Measurements from ENCODE around the gene AGPAT3. TPM values are rescaled to one million over a fixed set of nuclear protein-coding genes. Genes with fewer than 3 reads are reported as not detected.

Gene AGPAT3
- total RNA-seq, 4 donors from 2014 or later: 31.7 to 35.7 (median 33.0) TPM

DNA sequence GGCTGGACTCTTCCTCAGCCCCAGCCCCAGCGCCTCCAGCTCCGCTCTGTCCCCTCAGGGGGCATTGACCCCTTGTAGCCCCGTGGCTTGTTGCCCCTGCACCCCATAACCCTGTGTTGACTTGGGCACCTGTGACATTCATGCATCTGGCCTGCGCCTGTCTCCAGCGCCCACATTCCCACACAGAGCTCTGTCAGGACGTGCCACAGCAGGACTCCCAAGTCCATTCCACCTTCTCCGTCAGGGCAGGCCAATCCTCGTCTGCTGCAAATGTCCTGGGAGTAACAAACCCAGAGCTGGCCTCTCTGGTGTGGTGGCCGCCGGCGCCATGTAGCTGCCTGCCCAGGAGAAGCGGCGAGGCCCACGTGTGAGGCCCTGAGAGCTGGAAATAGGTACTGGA lies 60.6 kb downstream of the AGPAT3 start:
- no peak for DNase-seq
- TF ChIP-seq POLR2A (IDR thresholded peaks at IDR 0.05): no peak
- TF ChIP-seq, protein P1, sequence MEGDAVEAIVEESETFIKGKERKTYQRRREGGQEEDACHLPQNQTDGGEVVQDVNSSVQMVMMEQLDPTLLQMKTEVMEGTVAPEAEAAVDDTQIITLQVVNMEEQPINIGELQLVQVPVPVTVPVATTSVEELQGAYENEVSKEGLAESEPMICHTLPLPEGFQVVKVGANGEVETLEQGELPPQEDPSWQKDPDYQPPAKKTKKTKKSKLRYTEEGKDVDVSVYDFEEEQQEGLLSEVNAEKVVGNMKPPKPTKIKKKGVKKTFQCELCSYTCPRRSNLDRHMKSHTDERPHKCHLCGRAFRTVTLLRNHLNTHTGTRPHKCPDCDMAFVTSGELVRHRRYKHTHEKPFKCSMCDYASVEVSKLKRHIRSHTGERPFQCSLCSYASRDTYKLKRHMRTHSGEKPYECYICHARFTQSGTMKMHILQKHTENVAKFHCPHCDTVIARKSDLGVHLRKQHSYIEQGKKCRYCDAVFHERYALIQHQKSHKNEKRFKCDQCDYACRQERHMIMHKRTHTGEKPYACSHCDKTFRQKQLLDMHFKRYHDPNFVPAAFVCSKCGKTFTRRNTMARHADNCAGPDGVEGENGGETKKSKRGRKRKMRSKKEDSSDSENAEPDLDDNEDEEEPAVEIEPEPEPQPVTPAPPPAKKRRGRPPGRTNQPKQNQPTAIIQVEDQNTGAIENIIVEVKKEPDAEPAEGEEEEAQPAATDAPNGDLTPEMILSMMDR (IDR thresholded peaks at IDR 0.05): no peak
- WGBS, 2 donors: 62 to 66% methylated on average over 3 to 9 of the region's 14 CpGs

DNA sequence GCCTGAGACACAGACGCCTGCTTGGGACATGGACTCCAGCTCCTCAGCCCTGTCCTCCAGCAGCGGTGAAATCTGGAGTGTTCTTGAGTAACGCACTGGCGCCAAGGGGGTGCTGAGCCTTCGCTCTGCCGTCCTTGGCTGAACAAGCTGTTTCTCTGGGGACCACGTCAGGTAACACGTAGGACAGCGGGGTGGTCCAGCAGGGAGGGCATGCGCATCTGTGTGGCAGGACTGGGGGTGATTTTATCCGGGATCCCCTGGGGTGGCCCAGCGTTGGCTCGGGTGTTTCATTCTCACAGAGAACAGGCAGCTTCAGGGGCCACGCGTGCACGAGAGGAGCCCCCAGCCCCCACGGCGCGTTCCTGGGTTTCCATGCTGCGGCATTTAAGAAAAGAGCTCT lies 61.2 kb downstream of the AGPAT3 start:
- 86 to 100% methylated on average over 2 to 14 of the region's 20 CpGs for WGBS, 2 donors
- H3K4me1 ChIP-seq: peaks cover 42 to 89% (median 59%) of the 10 kb centered on the region in 3 donors
- no peak for TF ChIP-seq POLR2A (IDR thresholded peaks at IDR 0.05)
- TF ChIP-seq, protein P1 (IDR thresholded peaks at IDR 0.05): no peak
- no peak for DNase-seq
- no peaks in the 10 kb centered on the region for H3K27me3 ChIP-seq
- intact Hi-C loops (cut with DNase I): no loop called here
- no peak overlapping the region for H3K27ac ChIP-seq
- no peaks in the 10 kb centered on the region for H3K9me3 ChIP-seq
- H3K4me3 ChIP-seq: no peak overlapping the region
- peaks cover 0 to 40% (median 0%) of the 10 kb centered on the region in 3 donors for H3K36me3 ChIP-seq

More for the DNA sequence above, 60.6 kb downstream of the AGPAT3 start:
- no peaks in the 10 kb centered on the region for H3K27me3 ChIP-seq
- no peaks in the 10 kb centered on the region for H3K9me3 ChIP-seq
- intact Hi-C loops (cut with DNase I): no loop called here
- no peak overlapping the region for H3K4me3 ChIP-seq
- peaks cover 42 to 92% (median 59%) of the 10 kb centered on the region in 3 donors for H3K4me1 ChIP-seq
- H3K27ac ChIP-seq: peak overlapping the region in 3 of 4 donors; percentile 16 to 35 (median 33)
- H3K36me3 ChIP-seq: peaks cover 0 to 40% (median 0%) of the 10 kb centered on the region in 3 donors

DNA sequence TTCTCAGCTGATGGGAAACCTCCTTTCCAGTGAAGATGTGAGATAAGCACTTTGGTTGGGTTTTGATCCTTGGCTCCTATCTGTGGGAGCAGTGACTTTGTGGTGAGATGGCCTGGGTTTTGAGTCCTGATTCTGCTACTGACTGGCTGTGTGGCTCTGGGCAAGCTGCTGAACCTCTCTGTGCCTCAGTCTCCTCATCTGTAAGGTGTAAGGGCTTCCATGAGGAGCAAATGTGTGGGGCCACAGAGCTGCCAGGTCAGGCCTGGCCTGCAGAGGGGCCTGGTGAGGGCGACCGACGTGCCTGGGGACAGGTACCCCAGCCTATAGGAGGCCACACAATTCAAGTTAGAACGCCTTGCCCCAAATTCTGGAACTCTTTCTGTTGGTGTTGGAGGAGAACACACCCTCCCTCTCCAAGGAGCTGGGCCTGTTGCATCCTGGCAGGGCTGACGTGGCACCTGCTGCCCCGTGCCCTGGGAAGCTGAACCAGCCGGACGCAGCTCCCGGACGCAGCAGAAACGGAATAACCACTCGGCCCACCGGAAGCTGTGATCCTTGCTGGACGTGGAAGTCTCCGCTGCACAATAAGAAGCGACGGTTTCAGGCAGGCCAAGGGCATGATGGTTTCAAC lies 62.7 kb downstream of the AGPAT3 start:
- H3K9me3 ChIP-seq: no peaks in the 10 kb centered on the region
- H3K27me3 ChIP-seq: no peaks in the 10 kb centered on the region
- TF ChIP-seq POLR2A (IDR thresholded peaks at IDR 0.05): no peak
- TF ChIP-seq, protein P1 (IDR thresholded peaks at IDR 0.05): no peak
- DNase-seq: no peak
- H3K36me3 ChIP-seq: peaks cover 0 to 43% (median 0%) of the 10 kb centered on the region in 3 donors
- intact Hi-C loops (cut with DNase I): no loop called here
- no CpG with 5 or more reads among the region's 17 CpGs for WGBS, 2 donors
- peaks cover 42 to 75% (median 50%) of the 10 kb centered on the region in 3 donors for H3K4me1 ChIP-seq
- H3K4me3 ChIP-seq: no peak overlapping the region
- peak overlapping the region; percentile 70 to 87 (median 85) for H3K27ac ChIP-seq

DNA sequence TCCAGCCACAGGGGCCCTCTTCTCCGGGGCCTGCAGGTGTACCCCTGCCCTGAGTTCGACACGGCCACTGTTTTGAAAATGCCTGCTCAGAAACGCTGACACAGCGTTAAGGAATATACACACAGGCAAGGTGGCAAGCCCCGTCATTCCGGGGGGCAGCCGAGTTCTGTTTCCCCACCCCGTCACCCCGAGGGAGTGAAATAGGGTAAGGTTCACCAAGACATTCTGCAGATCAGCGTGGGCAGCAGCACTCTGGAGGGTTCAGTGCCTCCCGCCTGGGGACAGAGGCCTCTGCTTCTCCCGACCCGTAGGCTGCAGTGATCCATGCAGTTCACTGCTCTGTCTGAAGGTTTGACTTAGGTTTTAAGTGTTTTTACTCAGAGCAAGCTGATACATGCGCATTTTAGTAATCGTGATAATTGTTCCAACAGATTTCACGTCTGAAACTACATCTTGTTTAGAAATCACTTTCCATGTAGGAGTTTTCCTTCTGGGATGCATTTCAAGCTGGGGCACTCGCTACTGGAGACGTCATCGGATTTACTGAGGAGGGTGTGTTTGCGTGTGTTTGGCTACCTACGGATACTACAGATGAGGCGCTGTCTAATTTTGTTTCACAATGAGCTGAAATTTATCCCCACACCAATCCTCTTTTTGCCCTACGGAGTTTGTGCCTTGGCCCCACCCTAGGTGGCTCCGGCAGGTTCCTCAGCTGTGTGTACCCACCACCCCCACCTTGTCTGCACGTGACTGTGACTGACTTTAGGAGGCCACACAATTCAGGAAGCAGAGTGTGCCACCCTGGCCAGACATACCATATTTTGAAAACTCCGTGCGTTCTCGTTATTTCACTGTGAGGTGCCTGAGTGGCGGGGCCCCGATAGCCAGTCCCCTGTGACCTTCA lies 63.5 kb downstream of the AGPAT3 start:
- no peaks in the 10 kb centered on the region for H3K9me3 ChIP-seq
- WGBS, 2 donors: 38 to 51% methylated on average over 22 to 25 of the region's 31 CpGs
- TF ChIP-seq POLR2A (IDR thresholded peaks at IDR 0.05): no peak
- TF ChIP-seq, protein P1 (IDR thresholded peaks at IDR 0.05): no peak
- no peaks in the 10 kb centered on the region for H3K27me3 ChIP-seq
- peaks cover 0 to 43% (median 0%) of the 10 kb centered on the region in 3 donors for H3K36me3 ChIP-seq
- no peak for DNase-seq
- no peak overlapping the region for H3K4me3 ChIP-seq
- H3K4me1 ChIP-seq: peaks cover 39 to 68% (median 43%) of the 10 kb centered on the region in 3 donors
- peak overlapping the region; percentile 70 to 87 (median 85) for H3K27ac ChIP-seq
- intact Hi-C loops (cut with DNase I): no loop called here

Data from esophagus squamous epithelium (tissue), 5 donors.